ENCODE data around the gene OTUD7B.
"Not testable (repeated sequence)": the region's sequence is repeated elsewhere in the genome, so short reads cannot be mapped to it uniquely, and the experiment has no call there.

Gene OTUD7B

DNA sequence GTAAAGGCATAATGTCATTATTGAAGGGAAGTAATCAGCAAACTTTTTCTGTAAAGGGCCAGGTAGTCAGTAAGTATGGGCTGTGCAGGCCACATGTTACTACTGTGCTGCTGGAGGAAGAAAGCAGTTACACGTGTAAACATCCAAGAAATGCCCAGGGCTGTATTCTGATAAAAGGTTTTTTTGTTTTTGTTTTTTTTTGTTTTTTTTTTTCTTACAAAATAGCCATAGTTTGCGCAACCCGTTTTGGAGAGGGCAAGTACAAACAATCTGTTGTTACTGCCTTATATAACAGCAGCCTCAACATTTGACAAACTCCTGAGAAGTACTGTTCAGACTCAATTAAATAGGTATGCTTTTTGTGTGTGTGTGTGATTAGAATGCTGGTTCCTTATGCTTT, 47.2 kb downstream of the OTUD7B start:
- DNase-seq (ENCODE audit: low read depth, low spot score): no peak
- peak overlapping the region; percentile 53 for H3K27ac ChIP-seq

DNA sequence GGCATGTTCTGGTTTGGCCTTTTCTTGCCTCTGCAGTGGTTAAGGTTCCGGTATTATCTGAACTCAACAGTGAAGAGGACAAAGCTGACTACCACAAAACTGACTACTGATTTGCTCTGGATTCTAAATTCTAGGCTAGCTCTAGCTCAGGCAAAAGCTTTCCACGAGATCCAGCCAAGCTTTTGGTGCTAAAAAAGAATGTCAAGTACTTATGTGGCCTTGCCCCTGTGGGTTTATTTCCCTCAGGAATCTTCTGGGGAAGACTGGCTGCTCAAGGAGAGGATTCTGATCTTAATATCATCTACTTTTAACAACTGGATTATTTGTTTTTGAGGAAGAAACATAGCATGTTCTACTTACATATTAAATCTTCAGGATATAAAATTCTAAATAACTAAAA, 47.8 kb downstream of the OTUD7B start:
- peak overlapping the region; percentile 53 for H3K27ac ChIP-seq
- DNase-seq (ENCODE audit: low read depth, low spot score): no peak

DNA sequence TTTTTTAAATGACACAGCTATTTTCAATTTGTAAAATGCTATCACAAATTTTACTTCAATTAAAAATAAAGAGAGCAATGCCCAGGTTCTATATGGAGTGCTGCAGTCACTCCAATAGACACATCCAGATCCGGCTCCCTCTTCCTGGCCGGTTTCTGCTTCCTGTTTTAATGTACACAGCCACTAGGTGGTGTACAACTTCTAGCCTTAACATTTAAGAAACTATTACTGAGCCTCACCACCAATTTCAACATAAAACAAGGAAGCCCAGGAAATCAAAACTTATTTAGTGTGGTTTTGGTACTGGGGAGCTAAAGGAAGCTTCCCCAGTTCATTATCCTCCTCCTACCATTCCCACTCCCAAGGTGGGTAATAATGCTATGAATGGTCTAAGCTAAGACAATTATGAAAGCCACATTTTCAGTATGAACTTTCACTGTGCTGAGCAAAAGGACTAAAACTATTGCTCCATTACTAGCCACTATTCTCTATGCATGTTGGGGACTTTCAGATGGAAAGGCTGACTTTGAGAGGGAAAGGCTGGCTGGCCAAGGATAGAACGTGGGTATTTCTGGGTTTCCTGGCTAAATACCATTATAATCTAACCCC, 48.4 kb downstream of the OTUD7B start:
- peak overlapping the region; percentile 53 for H3K27ac ChIP-seq
- DNase-seq (ENCODE audit: low read depth, low spot score): peak; percentile 33

DNA sequence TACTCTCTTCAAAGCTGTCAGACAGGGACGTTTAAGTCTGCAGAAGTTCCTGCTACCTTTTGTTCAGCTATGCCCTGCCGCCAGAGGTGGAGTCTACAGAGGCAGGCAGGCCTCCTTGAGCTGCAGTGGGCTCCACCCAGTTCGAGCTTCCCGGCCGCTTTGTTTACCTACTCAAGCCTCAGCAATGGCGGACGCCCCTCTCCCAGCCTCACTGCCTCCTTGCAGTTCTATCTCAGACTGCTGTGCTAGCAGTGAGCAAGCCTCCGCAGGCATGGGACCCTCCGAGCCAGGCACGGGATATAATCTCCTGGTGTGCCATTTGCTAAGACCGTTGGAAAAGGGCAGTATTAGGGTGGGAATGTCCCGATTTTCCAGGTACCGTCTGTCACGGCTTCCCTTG, 53.0 kb downstream of the OTUD7B start:
- DNase-seq (ENCODE audit: low read depth, low spot score); H3K27ac ChIP-seq: not testable (repeated sequence)

DNA sequence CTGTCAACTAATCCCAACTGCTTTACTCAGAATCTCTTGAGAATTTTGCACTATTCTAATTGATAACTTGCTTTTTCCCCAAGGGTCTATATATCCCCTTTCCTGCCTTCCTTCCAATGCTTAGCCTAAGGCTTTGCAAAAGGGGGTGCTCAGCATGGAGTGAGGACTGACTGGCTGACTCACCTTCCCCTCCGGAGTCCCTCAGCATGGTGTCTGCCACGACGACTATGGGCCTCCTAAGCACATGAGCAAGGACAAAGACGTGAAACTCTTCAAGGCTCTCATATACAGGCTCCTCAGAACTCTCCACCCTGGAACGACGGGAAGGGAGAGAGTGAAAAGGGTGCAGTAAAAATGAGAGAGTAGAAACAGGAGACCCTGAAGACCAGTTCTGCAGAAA, 60.6 kb downstream of the OTUD7B start:
- no peak for DNase-seq (ENCODE audit: low read depth, low spot score)
- no peak overlapping the region for H3K27ac ChIP-seq

DNA sequence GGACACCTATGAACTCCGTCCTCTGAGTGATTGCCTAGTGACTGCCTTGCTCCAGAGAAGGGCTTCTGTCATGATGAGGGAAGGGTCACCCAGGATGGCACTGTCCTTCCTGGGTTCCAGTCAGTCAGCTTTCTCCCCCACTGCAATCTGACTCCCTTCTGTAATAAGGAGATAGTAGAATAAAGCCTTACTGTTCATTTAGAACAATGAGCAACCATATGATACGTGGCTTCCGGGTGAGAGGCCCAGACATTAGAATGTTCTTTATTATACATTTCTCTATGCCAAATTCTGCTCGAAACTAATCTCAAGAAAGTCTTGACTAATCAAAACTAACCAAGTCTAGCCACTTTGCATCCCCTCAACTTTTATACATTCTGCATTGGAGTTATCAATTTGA, 65.3 kb downstream of the OTUD7B start:
- DNase-seq (ENCODE audit: low read depth, low spot score): no peak

DNA sequence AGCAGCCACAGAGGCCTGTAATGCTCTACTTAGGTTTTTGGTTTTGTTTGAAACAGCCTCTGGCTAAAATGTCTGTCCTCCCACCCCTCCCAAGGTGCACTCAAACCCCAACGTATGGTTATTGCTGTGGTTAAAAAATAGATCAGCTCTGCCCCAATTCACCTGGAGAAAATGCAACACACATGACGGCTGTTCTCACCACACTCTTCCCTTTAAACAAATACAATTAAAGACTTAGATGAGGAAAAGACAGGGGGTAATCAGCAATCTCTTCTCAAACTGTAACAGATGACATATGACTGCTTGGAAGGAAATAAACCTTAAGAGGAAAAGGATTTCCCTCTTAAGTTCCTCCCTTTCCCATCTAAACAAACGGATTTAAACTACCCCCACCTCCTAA, 67.6 kb downstream of the OTUD7B start:
- no peak for DNase-seq (ENCODE audit: low read depth, low spot score)
- H3K27ac ChIP-seq: no peak overlapping the region

More for the DNA sequence above, 65.3 kb downstream of the OTUD7B start:
- no peak overlapping the region for H3K27ac ChIP-seq

DNA sequence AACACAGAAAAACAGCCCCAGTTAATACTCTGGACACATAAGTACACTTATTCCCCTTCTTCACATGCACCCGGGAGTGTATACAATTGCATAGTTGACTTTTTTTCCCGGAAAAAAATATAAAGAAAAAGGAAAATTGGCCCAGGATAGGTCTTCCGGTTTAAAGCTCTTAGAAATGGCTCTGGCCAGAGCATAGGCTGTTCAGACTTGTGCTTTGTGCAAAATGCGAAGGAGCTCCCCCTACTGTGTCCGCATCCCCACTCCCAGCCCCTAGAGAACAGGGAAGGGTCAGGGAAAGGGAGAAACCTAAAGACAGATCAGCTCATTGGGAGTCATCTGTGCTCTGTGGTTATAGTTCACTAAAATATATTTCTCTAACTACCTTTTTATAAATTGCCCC, 68.3 kb downstream of the OTUD7B start:
- H3K27ac ChIP-seq: peak overlapping the region; percentile 33
- no peak for DNase-seq (ENCODE audit: low read depth, low spot score)

DNA sequence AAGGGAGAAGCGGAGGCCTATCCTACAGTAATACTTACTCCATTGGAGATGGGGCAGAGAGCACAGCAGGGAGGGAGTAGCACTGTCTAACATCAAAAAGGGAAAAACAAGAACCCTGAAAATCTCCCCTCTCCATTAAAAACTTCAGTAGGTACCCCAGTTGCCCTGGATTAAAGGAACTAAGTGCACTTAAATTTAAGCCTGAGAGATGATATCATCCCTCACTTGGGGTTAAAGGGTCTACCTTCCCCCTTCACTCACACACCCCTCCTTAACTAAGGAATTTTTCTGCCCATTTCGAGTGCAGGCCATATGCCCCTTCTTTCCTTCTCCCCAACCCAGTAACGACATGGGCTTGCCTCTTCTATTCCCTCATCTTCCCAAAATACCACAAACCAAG, 70.1 kb downstream of the OTUD7B start:
- DNase-seq (ENCODE audit: low read depth, low spot score): no peak
- peak overlapping the region; percentile 81 for H3K27ac ChIP-seq

DNA sequence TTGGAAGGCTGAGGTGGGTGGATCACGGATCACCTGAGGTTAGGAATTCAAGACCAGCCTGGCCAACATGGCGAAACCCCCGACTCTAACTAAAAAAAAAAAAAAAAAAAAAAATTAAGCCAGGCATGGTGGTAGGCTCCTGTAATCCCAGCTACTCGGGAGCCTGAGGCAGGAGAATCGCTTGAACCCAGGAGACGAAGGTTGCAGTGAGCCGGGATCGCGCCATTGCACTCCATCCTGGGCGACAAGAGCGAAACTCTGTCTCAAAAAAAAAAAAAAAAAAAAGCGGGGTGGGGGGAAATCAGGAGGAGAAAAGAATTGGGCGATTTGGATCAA, 71.9 kb downstream of the OTUD7B start:
- H3K27ac ChIP-seq: peak overlapping the region; percentile 81
- not testable (repeated sequence) for DNase-seq (ENCODE audit: low read depth, low spot score)

DNA sequence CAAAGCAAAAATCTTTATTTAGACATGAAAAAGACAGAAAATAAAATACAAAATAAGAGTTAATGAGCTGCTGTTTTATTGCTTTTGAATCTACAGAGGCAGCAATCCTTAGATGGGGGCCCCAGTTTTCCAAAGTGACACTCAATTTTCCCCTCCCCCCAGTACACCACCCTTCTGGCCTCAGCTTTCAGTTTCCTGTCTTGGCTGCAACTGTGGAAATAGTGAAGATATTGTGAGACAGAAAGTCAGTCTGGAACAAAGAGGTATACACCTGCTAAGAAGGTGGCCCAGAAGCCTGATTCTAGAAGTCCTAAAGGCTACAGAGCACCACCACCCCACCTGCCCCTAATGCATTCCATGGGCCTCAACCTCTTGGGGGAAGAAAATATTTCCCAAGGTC, 72.8 kb downstream of the OTUD7B start:
- H3K27ac ChIP-seq: peak overlapping the region; percentile 81
- no peak for DNase-seq (ENCODE audit: low read depth, low spot score)

DNA sequence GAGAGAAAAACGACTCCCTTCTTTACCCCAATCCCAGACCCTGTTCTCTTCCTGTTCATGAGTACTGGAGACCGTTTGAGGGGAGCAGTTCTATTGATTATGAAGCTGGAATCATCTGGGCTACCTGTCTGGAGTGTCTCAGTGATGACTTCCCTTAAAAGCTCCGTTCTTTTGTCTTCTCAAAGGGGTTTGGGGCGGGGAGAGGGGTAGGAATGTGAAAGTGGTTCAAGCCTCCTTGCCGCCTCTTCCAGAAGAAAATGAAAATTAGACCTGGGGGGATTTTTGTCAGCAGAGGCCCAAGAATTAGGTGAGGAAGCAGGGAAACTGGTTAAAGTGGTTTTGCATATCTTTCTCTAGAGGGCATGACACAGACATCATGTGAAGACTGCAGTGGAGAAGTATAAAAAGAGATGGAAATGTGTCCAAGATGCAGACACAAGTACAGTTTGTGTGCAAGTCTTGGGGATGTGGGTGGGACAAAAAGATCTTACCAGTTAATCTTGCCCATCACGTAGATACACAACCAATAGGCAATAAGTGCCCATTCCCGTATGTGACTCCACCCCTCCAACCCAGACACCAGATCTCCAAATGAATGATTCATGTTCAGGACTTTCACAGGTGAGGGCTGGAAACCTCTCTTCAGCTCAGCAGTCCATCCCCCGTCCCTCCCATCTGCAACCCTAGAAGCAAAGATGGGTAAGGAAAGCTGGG, 73.4 kb downstream of the OTUD7B start:
- H3K27ac ChIP-seq: peak overlapping the region; percentile 81
- DNase-seq (ENCODE audit: low read depth, low spot score): peak; percentile 77

DNA sequence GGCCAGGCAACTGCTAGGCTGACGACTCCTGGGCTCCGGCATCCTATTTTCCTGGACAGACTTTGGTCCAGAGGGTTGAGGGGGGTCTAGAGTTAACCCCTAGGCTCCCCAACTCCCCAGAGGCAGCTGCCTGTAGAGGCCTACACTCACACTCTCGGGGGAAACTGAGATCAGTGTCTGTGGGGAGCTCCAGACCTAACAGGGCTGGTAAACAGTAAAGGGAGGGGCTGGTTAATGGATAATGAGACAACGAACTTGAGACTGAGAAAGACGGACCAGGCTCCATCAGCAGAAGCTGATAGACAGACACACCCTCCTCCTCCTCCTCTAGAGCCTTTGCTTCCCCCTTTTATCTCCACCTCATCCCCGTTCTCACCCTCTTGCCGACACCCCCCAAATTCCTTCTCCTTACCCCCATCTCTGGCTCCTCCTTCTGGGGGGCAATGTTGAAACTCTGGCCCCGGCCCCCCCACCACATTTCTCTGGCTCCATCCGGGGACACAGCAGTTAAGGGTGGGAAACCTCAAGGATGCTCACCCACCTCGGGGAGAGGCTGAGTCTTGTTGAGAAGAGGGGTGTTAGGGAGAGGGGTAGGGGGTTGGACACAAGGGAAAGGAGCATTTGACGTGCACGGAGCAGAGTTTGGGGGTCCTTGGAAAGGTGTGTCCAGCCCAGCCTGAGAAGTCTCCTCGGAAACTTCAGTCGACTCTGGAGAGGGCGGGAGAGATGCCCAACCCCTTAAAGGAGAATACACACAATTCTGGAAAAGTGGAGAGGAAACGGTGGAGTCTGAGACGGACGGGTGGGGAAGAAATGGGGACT, 74.1 kb downstream of the OTUD7B start, which contains the start of gene MTMR11:
Gene MTMR11 (minus strand): TSS at position 710 of the 822 bp plus-strand sequence. CDS start 232 bp downstream, at position 478.
- peak within 1 kb of the TSS; percentile 81 for H3K27ac ChIP-seq
- no peak for DNase-seq (ENCODE audit: low read depth, low spot score)

DNA sequence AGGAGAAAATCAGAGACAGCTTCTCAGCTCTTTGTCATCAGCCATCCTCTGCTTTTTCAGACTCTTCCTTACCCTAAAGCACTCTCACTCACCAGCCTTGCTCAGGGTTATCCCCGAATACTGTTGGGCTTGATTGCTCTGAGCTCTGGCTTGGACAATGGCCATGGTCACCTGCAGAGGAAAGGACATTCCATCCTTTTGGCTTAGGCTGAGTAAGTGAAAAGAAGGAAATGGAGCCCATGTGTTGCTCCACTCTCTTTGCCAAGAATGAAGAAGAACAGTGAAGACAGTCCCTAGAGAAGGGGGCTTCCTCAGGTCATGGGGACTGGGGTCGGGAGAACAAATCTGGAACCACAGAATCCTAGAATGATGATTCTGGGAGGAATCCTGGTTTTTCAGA, 76.2 kb downstream of the OTUD7B start:
- DNase-seq (ENCODE audit: low read depth, low spot score): no peak
- no peak overlapping the region for H3K27ac ChIP-seq

DNA sequence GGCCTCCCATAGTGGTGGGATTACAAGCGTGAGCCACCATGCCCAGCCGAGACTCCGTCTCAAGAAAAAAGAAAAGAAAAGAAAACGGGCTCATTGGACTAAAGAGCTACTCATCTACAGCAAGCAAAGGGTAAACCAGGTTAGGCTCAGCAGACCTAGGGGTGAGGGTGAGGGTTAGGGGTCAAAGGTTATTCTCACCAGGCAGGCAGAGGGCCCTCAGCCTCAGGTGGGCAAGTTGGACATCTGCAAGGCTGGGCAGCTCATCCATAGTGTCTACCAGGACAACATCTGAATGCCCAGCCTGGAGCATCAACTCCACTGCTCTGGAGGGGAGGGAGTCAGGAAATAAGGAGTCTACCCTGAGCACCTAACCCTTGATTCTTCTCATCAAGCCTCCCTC, 77.3 kb downstream of the OTUD7B start:
- no peak for DNase-seq (ENCODE audit: low read depth, low spot score)
- no peak overlapping the region for H3K27ac ChIP-seq

DNA sequence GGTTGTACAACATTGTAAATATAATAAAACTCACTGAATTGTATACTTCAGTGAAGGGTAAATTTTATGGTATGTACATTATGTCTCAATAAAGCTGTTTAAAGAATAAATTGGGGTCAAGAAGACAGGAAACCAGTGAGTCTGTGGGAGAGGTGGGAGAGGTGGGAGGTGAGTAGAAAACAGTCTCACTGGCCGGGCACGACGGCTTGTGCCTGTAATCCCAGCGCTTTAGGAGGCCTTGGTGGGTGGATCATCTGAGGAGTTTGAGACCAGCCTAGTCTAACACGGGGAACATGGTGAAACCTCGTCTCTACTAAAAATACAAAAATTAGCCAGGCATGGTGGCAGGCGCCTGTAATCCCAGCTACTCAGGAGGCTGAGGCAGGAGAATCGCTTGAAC, 78.1 kb downstream of the OTUD7B start:
- no peak for DNase-seq (ENCODE audit: low read depth, low spot score)
- no peak overlapping the region for H3K27ac ChIP-seq

DNA sequence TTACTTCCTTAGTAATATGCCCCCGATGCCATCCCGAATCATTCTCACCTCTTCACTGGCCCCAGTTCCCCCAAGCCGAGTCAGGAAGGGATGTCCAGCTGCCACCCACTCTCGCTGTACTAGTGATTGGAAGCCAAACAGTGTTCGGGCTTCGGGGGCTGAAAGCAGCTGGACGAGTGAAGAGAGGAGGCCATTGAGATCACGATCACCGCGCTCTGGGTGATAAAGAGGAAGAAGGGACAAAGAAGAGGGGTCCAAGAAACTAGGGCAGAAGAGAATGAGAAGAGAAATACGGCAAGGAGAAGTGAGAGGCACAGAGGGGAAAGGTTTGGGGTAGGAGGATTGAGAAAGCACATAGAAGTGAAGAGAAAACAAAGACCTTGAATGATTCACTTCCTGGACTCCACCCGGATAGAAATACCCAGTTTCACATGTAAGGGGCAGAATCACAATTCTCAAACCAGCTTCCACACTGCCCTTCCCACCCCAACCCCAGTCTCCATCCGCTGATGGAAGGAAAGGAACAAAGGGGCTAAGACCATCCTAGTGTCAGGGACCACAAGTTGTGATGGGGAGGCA, 79.2 kb downstream of the OTUD7B start:
- DNase-seq (ENCODE audit: low read depth, low spot score): no peak
- peak overlapping the region; percentile 58 for H3K27ac ChIP-seq

DNA sequence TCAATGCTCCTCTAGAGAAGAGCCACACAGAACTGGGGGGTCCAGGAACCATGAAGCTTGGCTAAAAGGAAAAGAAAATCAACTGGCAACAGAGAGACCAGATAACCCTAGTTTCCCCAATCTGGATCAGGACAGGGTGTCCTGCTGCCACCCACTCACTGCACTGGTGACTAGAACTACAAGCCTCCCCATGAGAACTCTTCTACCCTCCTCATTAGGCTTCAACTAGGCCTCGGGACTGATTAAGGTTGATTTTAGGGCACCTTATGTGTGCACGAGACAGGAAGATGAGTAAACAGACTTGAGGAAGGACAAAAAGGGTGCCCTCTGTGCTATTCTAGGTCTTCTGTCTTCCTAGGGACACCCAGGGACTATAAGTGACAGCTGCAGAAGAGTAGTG, 80.7 kb downstream of the OTUD7B start:
- DNase-seq (ENCODE audit: low read depth, low spot score): no peak
- no peak overlapping the region for H3K27ac ChIP-seq

DNA sequence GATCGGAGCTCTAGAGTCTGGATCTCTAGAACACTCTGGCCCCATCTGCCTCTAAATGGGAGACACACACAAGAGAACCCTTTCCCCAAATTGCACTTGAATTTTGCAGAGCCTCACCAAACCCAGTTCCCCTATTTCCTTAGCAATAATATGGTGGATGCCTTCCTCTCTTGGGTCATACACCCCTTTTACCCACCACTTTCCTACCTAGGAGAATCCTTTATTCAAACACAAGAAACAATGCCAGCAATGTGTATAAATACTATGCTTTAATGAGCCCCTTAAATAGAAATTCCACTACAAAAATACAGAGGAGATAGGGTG, 82.2 kb downstream of the OTUD7B start:
- peak overlapping the region; percentile 87 for H3K27ac ChIP-seq
- DNase-seq (ENCODE audit: low read depth, low spot score): no peak

DNA sequence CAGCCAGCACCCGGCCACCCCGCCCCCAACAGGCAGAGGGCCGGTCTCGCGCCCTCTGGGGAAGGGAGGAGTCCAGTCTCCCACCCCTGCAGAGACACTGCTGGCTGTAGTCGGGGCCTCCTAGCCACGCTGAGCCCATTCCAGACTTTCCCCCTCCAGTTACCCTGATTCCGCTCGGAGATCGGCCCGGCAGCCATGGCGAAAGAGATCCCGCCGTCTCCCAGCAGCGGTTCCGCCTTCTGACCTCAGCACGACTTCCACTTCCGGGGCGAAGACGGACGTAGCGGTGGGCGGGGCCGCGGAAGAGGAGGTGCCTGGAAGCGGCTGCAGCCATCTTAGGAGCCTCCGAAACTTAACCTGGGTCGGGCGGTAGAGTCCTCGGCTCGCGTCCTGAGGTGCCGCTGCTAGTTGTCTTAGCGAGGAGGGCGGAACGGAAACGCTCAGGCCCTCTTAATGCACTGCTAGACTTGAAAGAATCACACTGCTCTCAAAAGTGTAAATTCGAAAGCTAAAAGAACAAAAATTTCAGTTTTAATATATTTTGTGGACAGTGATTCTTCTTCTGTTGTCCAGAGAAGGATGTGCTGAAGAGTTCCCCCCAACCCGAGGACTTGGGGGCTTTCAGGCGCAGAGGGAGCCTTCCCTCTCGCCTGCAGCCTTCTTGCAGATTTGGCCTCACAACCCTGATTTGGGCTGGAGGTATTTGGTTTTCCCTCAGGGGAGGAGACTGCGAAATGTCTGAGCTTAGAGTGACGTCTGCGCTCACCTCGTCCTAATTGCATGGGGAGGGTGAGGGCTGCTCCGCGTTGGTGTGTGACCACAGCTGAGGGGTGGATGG, 82.7 kb downstream of the OTUD7B start, which contains the start of gene SF3B4:
Gene SF3B4 (minus strand): TSS at position 241 of the 838 bp plus-strand sequence. CDS start 44 bp downstream, at position 197.
- DNase-seq (ENCODE audit: low read depth, low spot score): peak; percentile 60
- H3K27ac ChIP-seq: peak within 1 kb of the TSS; percentile 87
